ENCODE data around the gene RTCA.
"Not testable (repeated sequence)": the region's sequence is repeated elsewhere in the genome, so short reads cannot be mapped to it uniquely, and the experiment has no call there.

RTCA gene

GRCh38 chr1:100313382-100313781 lies 47.4 kb downstream of the RTCA start:
- DNase-seq = no peak

GRCh38 chr1:100316622-100317021 lies 50.6 kb downstream of the RTCA start:
- DNase-seq = no peak

- DNase-seq = no peak
Measured at GRCh38 chr1:100320311-100321099, 54.5 kb downstream of the RTCA start.

GRCh38 chr1:100321100-100321493 lies 55.1 kb downstream of the RTCA start:
- no peak for DNase-seq

- no peak for DNase-seq
Measured at GRCh38 chr1:100321506-100321905, 55.5 kb downstream of the RTCA start.

GRCh38 chr1:100322436-100323211 lies 56.6 kb downstream of the RTCA start:
- DNase-seq = no peak

GRCh38 chr1:100323419-100324106 lies 57.5 kb downstream of the RTCA start:
- DNase-seq = no peak

GRCh38 chr1:100325415-100326324 lies 59.7 kb downstream of the RTCA start:
- DNase-seq = no peak

- not testable (repeated sequence) for DNase-seq
Measured at GRCh38 chr1:100326325-100326670, 60.3 kb downstream of the RTCA start.

- DNase-seq = no peak
Measured at GRCh38 chr1:100328133-100328532, 62.1 kb downstream of the RTCA start.

GRCh38 chr1:100331146-100331545 lies 65.1 kb downstream of the RTCA start:
- DNase-seq = not testable (repeated sequence)

- no peak for DNase-seq
Measured at GRCh38 chr1:100332331-100332730, 66.3 kb downstream of the RTCA start.

GRCh38 chr1:100335436-100335835 lies 69.4 kb downstream of the RTCA start:
- DNase-seq = no peak

GRCh38 chr1:100337878-100338277 lies 71.9 kb downstream of the RTCA start:
- DNase-seq = not testable (repeated sequence)

GRCh38 chr1:100339735-100340134 lies 73.7 kb downstream of the RTCA start:
- DNase-seq = not testable (repeated sequence)

- DNase-seq = no peak
Measured at GRCh38 chr1:100340494-100340893, 74.5 kb downstream of the RTCA start.

- no peak for DNase-seq
Measured at GRCh38 chr1:100342348-100342747, 76.3 kb downstream of the RTCA start.

Data from activated naive CD4-positive, alpha-beta T cell treated with Interleukin-2 at 50 U/mL for 16 hours (primary cell).